NCI-H1092 treated with DMSO at 0.1 percent for 48 hours (cell line): Measurements from ENCODE around the gene ERFE.

Experiments
- DNase-seq: peaks from one replicate; lab custom pipeline; 2025; lab: John Stamatoyannopoulos, UW

The ERFE gene

DNA sequence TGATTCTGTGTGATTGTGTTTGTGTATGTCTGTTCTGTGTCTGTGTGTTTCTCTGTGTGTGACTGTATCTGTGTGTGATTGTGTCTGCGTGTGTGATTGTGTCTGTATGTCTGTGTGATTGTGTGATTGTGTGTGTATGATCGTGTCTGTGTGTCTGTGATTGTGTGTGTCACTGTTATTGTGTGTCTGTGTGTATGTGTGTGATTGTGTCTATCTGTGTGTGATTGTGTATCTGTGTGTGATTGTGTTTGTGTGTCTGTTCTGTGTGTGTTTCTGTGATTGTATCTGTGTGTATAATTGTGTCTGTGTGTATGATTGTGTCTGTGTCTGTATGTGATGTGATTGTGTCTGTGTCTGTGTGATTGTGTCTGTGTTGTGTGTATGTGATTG, 32.0 kb upstream of the ERFE start:
- no peak for DNase-seq

DNA sequence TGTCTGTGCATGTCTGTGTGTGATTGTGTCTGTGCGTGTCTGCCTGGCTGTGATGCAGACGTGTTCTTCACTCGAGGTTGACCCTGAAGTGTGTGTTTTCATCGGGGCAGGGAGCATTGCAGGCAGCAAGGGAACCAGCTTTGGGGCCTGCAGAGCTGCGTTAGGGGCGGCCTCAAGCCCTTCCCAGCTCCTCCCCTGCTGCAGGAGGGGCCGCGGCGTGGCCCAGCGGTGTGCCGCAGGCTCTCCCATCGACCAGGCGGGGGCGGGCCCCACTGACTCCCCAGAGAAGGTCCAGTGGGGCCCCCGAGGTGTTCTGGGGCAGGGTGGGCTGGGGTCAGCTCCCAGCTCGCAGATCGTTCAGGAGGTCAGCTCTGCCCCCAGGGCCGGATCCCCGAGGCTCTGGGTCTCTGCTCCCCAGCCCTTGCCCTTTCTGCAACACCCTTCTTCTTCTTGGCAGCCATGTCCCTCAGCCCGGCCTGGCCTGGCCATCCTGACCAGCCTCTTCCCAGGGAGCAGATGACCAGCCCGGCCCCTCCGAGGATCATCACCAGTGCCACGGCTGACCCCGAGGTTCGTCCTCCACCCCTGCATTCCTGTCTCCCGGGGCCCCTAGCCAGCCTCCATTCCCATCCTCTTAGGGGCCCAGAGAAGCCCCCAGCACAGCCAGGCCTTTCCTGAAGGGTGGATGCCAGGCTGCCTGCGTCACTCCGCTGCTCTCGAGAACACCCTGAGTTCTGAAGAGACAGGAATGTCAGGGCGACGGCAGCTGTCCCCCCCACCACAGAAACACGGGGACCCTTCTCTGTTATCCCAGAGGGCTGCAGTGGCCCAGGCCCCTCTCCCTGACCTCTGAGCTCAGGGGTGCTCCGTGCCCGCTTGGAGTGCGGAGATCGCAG, 31.4 kb upstream of the ERFE start:
- no peak for DNase-seq

DNA sequence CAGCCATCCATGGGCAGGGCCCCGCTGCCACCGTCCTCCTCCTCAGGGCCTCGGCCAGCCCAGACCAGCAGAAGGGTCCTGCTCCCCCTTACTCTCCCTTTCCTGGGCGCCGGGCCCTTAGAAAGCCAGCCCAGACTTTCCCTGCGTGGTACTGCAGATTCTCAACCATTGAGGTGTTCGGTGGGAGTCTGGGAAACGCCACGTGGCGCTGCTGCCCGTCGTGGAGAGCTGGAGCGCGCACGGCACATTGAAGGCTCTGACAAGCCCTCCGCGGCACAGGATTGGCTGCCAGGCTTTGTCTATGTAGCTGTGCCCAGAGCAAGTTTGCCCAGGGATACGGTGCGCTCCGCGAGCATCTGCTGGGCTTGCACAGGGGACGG, 30.7 kb upstream of the ERFE start:
- no peak for DNase-seq

DNA sequence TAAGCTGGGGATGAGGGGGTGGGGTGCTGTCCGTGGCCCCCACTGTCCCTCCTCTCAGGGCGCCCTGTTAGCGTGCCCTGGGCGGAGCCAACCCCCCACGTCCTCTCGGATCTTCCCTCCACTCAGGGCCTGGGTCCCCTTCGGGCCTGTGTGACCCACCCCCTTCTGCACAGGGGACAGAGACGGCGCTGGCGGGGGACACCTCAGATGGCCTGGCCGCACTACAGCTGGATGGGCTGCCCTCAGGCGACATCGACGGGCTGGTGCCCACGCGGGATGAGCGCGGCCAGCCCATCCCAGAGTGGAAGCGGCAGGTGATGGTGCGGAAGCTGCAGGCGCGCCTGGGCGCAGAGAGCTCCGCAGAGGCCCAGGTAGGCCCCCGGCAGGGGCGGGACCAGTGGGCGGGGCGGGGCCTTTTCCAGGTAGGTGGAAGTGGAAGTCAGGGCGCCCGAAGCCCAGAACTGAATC, 30.2 kb upstream of the ERFE start:
- DNase-seq, result no peak

DNA sequence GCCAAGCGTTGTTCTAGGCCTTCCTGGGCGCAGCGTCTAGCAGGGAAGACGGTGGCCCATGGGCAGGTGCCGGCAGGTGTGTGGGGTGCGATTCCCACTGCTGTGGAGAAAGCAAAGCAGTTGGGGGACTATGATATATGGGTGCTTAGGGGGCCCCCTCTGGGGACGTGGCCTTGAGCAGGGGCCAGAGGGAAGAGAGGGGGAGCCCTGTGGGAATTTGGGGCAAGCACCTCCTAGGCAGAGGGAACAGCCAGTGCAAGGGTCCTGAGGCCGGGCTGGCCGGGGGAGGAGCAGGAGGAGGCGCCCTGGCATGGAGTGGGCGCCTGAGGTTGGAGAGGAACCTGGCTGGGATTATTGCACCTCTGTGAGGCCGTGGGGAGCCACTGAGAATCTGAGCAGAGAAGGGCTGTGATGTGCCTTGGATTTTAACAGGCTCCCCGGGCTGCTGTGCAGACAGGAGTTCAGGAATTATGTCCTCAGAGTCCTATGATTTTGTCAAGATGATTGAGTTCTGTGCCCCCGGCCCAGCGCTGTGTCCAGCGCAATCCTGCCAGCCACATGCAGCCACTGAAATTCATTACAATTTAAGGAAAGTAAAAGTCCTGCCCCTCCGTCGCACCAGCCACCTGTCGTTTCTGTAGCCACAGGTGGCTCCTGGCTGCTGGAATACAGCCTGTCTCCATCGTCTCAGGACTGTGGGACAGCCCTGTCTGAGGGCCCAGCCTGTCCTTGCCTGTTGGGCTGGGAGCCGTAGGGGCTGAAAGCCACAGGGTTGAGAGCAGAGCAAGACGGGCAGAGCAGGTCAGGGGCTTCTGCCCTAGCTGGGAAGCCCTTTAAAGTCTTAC, 29.4 kb upstream of the ERFE start:
- DNase-seq, result no peak

DNA sequence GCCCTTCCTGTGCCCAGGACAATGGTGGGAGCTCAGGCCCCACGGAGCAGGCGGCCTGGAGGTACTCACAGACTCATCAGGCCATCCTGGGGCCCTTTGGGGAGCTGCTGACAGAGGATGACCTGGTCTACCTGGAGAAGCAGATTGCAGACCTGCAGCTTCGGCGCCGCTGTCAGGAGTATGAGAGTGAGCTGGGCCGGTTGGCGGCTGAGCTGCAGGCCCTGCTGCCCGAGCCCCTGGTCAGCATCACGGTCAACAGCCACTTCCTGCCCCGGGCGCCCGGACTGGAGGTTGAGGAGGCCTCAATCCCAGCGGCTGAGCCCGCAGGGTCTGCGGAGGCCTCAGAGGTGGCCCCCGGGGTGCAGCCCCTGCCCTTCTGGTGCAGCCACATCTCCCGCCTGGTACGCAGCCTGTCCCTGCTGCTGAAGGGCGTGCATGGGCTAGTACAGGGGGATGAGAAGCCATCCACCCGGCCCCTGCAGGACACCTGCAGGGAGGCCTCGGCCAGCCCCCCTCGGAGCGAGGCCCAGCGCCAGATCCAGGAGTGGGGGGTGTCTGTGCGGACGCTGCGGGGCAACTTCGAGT, 28.6 kb upstream of the ERFE start:
- no peak for DNase-seq

DNA sequence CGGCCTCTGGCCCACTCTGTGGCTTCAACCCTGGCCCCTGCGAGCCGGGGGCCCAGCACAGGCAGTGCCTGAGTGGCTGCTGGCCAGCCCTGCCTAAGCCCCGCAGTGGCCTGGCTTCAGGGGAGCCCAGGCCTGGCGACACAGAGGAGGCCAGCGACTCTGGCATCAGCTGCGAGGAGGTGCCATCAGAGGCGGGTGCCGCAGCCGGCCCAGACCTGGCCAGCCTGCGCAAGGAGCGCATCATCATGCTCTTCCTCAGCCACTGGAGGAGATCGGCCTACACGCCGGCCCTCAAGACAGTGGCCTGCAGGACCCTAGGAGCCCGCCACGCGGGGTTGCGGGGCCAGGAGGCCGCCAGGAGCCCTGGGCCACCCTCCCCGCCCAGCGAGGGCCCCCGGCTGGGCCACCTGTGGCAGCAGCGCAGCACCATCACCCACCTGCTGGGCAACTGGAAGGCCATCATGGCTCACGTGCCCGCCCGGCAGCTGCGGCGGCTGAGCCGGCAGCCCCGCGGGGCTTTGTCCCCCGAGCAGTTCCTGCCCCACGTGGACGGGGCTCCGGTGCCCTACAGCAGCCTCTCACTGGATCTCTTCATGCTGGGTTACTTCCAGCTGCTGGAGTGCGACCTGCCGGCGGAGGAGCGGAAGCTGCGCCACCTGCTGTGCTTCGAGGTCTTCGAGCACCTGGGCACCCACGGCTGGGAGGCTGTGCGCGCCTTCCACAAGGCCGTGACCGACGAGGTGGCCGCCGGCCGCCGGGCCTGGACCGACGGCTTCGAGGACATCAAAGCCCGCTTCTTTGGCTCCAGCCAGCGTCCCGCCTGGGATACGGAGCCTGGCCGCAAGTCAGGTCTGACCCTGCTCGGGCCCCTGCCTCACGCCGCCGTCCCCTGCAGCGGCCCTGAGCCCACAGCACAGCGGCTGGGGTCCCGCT, 27.8 kb upstream of the ERFE start:
- DNase-seq, result no peak

DNA sequence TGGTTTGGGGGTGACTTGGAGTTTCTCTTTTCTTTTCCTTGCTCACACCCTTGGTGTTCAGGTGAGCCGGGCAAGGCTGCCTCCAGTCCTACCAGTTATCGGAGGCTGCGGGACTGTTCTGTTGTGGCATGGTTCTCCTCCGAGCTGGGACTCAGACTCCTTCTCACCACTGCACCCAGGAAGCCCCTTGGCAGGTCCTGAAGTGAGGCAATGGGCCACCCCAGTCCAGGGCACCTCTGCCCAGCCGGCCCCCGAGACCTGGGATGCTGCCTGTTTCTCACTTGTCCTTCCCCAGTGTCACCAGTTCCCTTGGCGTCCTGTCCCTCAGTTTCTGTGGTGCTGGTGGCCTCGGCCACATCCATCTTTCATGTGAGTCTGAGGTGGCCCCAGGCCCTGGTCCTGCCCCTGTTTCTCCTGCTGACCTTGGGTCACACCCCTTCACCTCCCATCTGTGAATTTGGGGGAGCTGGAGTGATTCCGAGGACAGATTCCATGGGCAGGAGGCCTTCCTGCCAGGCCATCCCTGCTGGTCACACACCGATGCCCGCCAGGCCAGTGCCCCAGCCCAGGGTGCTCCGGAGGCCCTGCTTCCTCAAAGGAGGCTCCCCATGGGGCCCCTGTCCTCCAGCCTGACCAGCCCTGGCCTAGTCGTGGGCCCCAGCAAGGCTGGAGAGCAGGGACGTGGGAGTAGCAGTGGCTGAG, 26.9 kb upstream of the ERFE start:
- no peak for DNase-seq

DNA sequence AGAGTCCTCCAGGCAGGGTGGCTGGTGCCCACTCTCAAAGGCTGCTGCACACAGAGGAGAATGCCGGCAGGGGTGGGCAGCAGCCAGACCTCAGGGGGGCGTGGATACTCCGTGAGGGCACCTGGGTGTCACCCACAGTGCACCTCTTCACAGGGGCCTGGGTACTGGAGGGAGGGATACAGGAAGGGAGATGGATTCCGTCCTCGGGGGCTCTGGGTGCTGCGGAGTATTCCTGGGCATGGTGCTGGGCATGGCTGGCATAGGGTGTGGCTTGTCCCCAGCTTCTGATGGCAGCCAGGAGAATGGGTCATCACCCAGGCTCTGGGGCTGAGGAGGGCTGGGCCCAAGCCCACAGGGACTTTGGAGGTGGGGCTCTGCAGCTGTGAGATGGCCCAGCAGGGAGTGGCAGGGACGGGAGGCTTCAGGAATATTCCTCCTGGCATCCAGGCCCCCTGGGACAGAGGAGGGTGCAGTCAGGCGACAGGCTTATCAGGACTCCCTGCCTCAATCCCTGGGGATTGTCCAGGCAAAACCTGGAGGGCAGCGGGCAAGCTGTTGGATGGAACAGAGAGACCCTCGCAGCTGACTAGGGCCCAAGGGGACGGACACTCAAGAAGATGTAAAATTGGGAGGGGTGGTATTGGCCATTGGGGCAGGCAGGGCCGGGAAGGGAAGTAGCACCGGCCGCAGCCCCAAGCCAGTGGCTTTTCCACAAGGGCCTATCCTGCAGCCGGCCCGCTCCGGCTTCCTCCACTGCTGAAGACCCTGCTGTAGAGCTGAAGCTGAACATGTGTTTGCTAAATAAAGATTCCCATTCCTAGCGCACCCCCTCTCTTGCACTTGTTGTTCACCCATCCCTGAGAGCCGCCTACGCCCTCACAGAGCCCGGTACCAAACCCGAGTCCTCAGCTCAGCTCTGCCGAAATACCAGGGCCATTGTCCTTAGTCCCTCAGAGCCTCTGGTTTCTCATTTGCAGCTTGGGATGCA, 26.0 kb upstream of the ERFE start:
- no peak for DNase-seq

DNA sequence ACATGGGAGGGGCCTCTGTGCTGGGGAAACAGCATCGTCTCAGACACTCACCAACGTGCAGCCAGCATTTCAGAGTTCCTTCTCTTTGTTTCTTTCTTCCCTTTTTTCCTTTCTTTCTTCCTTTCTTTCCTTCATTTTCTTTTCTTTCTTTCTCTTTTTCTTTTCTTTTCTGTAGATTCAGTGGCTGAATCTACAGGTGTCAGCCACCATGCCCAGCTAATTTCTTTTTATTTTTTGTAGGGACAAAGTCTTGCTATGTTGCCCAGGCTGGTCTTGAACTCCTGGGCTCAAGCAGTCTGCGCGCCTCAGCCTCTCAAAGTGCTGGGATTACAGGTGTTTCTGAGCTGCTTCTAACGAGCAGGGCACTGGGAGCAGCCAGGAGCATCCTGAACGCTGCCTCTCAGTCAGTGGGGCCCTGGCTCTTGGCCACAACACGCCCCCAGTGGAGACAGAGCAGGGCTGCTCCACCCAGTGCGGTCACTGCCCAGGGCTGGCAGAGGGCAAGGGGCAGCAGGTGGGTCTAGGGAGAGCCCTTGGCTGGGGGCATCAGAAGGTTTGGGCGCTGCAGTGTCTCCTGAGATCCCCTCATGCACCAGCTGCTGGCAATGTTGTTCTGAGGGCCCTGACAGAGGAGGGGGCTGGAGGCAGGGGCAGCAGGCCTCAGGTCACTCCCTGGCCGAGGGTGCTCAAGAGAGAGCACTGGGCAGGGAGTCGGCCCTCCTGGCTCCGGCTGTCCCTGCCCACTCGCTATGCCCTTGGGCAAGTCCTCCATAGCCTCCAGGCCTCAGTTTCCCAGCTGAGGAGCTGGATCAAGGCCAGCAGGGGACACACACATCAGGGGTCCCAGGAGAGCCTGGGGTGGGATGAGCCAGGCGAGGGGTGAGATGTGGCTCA, 25.0 kb upstream of the ERFE start:
- DNase-seq, result no peak

DNA sequence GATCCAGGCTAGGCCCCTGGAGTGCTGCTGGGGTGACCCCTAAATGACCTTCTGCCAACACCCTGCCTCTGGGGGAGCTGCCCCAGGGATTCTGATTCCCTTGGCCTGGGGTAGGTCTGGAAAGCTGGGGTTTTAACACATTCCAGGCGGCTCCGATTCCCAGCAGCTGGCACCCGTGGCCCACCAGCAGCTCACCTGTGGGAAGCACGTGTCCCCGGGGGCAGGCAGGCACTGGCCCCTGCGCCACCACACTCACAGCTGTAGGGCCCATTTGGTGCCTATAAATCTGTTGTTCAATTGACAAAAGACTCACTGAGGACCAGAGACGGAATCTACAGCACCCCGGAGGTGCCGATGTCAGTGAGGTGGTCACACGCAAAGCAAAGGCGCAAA, 24.4 kb upstream of the ERFE start:
- DNase-seq, result no peak

DNA sequence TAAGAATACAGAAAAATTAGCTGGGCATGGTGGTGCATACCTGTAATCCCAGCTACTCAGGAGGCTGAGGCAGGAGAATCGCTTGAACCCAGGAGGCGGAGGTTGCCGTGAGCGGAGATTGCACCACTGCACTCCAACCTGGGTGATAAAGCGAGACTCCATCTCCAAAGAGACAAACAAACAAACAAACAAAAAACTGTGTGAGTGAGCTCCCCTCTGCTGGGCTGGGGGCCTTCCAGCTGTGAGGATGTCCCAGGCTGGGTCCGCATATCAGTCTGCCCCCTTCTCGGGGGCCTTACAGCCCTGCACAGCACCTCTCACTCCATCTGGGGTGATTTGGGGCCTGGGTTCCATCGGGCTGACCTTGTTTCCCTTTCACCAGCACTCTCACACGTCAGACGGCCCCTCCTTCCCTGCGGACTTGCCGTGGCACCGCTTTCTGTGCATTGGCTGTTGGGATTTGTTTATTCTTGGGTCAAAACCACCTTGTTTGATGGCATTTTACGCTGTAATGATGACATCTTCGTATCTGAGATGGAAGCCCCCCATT, 23.1 kb upstream of the ERFE start:
- no peak for DNase-seq

DNA sequence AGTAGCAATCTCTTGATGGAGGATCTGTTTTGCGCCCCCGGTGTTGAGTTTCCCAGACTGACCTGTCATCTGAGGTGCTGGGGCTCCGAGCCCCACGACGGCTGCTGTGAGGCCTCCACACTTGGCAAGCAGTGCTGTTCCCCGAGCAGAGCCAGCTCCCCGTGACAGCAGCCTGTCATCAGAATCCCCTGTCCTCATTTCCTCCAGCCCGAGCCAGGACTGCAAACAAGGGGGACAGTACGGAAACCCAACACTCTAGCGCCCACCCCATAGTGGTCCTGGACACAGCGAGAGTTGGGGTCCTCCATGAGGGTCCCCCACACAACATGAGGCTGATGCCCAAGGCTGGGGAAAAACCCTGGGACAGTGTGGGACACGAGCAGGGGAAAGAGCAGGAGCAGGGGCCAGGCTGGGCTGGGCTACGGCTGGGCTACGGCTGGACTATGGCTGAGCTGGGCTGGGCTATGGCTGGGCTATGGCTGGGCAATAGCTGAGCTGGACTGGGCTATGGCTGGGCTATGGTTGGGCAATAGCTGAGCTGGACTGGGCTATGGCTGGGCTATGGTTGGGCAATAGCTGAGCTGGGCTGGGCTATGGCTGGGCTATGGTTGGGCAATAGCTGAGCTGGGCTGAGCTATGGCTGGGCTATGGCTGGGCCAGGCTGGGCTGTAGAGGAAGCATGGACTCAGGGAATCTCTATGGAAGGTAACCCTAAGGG, 21.8 kb upstream of the ERFE start:
- DNase-seq, result no peak

DNA sequence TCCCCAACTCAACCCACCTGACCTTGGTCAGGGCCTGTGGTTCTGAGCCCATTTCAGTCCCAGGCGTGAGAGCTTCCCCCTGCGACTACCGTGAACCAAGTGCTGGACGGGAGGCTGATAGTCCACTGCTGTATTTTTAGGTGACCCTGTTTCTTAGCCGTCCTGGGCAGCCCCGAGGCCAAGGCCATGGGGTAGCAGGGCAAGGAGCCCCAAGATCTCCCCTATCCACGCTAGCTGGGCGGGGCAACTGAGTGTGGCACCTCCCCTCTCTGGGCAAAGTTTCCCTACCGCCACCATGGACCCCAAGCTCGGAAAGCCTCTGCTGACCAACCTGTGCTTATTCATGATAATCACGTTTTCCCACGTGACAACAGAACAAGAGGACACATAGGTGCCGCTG, 20.9 kb upstream of the ERFE start:
- DNase-seq, result no peak

DNA sequence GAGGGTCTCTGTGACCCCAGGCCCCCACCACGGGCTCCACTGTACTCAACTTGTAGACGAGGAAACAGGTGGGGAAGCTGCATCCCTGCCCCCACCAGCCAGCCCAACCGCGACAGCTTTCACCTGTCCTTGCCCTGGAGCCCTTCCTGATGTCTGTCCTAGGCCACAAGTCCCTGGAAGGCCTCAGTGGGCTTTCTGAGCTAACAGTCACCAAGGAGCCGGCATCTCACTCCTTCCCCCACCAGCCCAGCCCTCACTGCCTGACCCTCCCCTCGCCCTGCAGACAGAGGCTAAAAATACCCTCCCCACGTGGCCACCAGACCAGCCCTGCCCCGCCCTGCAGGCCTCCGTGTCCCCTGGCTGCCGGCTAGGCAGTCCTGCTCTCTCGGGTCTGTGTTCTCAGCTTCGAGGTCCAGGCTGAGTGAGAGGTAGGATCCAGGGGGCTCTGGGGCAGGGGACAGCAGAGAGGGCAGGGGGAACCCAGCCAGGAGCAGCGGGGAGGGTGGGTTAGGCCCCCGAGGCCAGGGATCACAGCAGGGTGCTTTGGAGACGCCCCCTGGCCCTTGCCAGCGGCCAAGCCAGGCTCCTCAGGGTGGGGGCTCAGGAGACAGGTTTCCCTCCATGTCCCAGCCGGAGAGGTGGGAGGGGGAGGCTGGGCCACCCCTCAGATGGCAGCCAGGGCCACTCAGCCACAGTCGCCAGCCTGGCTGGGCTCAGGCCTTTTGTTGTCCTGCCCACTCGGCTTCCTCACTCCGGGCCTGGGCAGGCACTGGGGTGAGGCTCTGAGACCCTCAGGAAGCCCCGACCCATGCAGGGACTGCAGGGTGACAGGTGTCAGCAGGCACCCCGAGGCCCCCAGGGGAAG, 20.2 kb upstream of the ERFE start, which contains the start of gene KLHL30:
Gene KLHL30 (plus strand): TSS at position 338 of the 865 bp plus-strand sequence. CDS start 2,087 bp downstream, outside the sequence.
- no peak for DNase-seq

DNA sequence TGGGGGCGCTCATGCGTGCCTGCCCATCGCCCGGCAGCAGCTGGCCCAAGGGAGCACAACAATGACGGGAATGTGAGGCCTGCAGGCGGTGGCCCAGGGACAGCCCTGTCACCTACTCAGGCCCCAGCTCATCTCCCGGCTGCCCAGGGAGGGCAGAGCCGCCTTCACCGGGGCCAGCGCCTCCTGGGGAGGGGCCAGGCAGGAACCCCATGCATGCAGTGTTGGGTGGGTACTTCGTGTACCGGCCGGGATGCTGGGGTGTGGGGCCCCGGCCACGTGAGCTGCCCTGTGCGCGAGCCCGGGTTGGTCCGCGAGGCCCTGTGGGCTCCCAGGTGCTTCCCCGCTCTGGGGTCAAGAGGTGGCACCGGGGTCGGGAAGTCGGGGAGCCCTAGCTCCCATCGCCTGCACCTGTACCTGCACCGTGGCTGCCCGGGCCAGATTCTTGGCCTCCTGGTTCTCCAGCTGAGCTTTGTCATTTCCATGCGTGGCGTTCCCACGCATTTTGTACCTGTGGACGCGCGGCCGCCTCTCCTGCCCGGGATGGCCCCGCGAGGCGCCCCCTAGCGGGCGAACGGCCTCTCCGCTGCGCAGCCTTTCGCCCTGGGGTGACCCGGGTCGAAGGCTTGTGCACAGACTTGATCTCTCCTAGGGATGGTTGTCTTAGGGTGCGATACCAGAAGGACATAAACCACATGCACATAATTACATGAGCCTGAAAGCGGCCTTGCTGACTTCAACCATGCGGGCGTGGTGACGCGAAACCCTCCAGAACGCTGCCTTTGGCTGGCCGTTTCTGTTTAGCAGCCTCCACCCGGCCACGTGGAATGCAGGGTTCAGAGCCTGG, 19.4 kb upstream of the ERFE start:
- no peak for DNase-seq
